Right cardiac atrium (tissue), 5 donors: Measurements from ENCODE around the gene SUCLA2. TPM values are rescaled to one million over a fixed set of nuclear protein-coding genes. Genes with fewer than 3 reads are reported as not detected.
A peak's percentile ranks its signal among the peaks of the same experiment; 100 is the strongest.
"Not testable (repeated sequence)": the region's sequence is repeated elsewhere in the genome, so short reads cannot be mapped to it uniquely, and the experiment has no call there.

Experiments
- ATAC-seq, 2 donors: fragments of 200-7000 bp; cut with Tn5 transposase; one replicate each; pipeline versions ENCODE4 v1.8.0 to v1.9.1; 2020; ENCODE audit warnings: moderate library complexity in 2 of 2, mild to moderate bottlenecking in 1 of 2
- DNase-seq, 3 donors: peaks; one replicate each; pipeline ENCODE4 v3.0.0-alpha.2; 2020
- H3K27ac ChIP-seq: one replicate; pipeline ENCODE4 v1.5.1; 2013; ENCODE audit warnings: mild to moderate bottlenecking, low read length, control low read depth, moderate library complexity
- H3K27me3 ChIP-seq: one replicate; pipeline ENCODE4 v1.6.1; 2013; ENCODE audit not compliant: control insufficient read depth, insufficient read depth
- H3K4me1 ChIP-seq: one replicate; pipeline ENCODE4 v1.6.1; 2013; ENCODE audit warnings: low read length; ENCODE audit not compliant: control insufficient read depth, insufficient read depth
- H3K4me3 ChIP-seq: one replicate; pipeline ENCODE4 v1.5.1; 2013; ENCODE audit warnings: low read length, control low read depth
- H3K9me3 ChIP-seq: one replicate; pipeline ENCODE4 v1.6.1; 2013; ENCODE audit warnings: low read length; ENCODE audit not compliant: control insufficient read depth
- WGBS: extraction: QIAGEN DNeasy Blood & Tissue Kit; methylation state at CpG from one replicate; pipeline ENCODE4 v1.1.7; 2013; 5-methylcytosine and 5-hydroxymethylcytosine counted together
- intact Hi-C, 4 donors: fragments of 100-400 bp; cut with DNase I; formaldehyde crosslinking; loops; one replicate each; pipeline versions ENCODE4 v1.11.0 to v1.14.0; 2022 to 2023
- polyA plus RNA-seq: library from polyadenylated mRNA; stranded (reverse); fragments of 200-250 nt; gene quantifications from one replicate; pipeline ENCODE4 v1.2.3, GENCODE V29; 2013
- total RNA-seq, 4 donors: library from RNA; stranded (reverse); fragmentation: NEBNext Ultra II Directional; extraction: Animal tissue kit (Norgen Biotek cat#: 25700); gene quantifications; one replicate each; pipeline ENCODE4 v1.2.1, GENCODE V29; 2021
- donor health status: healthy with polysubstance abuse.
- donor health status: DM: no; HTN: yes; CAD: no.
- donor health status: DM: no; HTN: no; CAD: no.
- donor health status: DM: no; HTN: yes; CAD: no; lungs with severe emphysema.
- donor health status: DM: yes; HTN: yes; CAD: no.

The SUCLA2 gene
- total and polyA plus RNA-seq, 5 donors: 74.6 to 103 (median 90.7) TPM

- no peaks in the 10 kb centered on the region for H3K9me3 ChIP-seq
- no peak for DNase-seq
- H3K27me3 ChIP-seq: no peaks in the 10 kb centered on the region
- no peak overlapping the region for H3K4me3 ChIP-seq
- H3K27ac ChIP-seq: no peak overlapping the region
- 99% methylated on average over 1 of the region's 1 CpG for WGBS
- ATAC-seq: no peak
- no peaks in the 10 kb centered on the region for H3K4me1 ChIP-seq
- intact Hi-C loops: no loop called here
These were observed 18.7 kb upstream of the SUCLA2 start for GRCh38 chr13:48019796-48020195.

- no peaks in the 10 kb centered on the region for H3K27me3 ChIP-seq
- ATAC-seq (no peak), DNase-seq (no peak)
- no peak overlapping the region for H3K4me3 ChIP-seq
- no peaks in the 10 kb centered on the region for H3K4me1 ChIP-seq
- intact Hi-C loops: no loop called here
- H3K27ac ChIP-seq: no peak overlapping the region
- H3K9me3 ChIP-seq: no peaks in the 10 kb centered on the region
- WGBS: 98% methylated on average over 2 of the region's 2 CpGs
These were observed 17.6 kb upstream of the SUCLA2 start for GRCh38 chr13:48018637-48019036.

GRCh38 chr13:48014359-48014758, 13.3 kb upstream of the SUCLA2 start:
- Histone ChIP-seq H3K4me1 (no peaks in the 10 kb centered on the region), H3K27ac (no peak overlapping the region), H3K4me3 (no peak overlapping the region), H3K27me3 (no peaks in the 10 kb centered on the region), H3K9me3 (no peaks in the 10 kb centered on the region)
- intact Hi-C loops: no loop called here
- DNase-seq (no peak), ATAC-seq (no peak)
- WGBS: 88% methylated on average over 2 of the region's 2 CpGs

DNA sequence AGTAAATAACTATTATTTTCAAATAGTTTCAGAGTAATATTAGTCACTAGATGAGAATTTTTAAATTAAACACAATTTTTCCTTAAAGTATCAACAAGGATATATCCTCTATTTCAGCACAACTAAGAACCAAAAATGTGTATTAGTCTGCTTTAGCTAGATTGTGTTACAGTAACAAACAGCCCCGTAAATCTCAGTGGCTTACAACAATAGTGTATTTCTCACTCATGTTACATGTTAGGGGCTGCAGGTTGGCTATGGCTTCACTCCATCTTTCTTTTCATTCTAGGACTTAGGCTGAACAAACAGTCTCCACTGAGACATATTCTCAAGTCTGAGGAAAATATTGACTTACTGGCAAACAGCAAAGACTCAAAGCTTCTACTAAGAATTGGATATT, 11.6 kb upstream of the SUCLA2 start:
- 97% methylated on average over 1 of the region's 1 CpG for WGBS
- Histone ChIP-seq H3K27me3 (no peaks in the 10 kb centered on the region), H3K4me3 (no peak overlapping the region), H3K9me3 (no peaks in the 10 kb centered on the region), H3K27ac (no peak overlapping the region), H3K4me1 (no peaks in the 10 kb centered on the region)
- ATAC-seq (no peak), DNase-seq (no peak)
- intact Hi-C loops: no loop called here

DNA sequence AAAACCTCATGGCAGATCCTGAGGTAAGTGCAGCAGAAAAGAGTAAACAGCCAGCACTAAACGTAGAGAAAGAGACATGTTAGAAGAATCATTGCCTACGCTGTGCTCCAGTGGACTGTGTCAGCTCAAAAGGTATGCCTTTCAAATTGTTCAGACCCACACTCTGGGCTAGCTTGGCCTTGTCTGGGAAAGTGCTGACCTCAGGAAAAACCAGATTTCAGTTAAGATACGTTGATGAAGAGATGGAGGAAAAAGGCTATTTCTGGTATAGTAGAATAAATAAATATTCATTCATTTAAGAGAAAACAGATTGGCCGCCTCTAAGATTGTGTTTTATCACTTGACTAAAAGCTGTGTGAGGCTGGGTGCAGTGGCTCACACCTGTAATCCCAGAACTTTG, 9.6 kb upstream of the SUCLA2 start:
- no peak for ATAC-seq
- no peak for DNase-seq
- Histone ChIP-seq H3K9me3 (no peaks in the 10 kb centered on the region), H3K27ac (no peak overlapping the region), H3K4me3 (no peak overlapping the region), H3K27me3 (no peaks in the 10 kb centered on the region), H3K4me1 (no peaks in the 10 kb centered on the region)
- intact Hi-C loops: no loop called here
- WGBS: 88% methylated on average over 4 of the region's 4 CpGs

- Histone ChIP-seq H3K27me3 (no peaks in the 10 kb centered on the region), H3K27ac (no peak overlapping the region), H3K9me3 (no peaks in the 10 kb centered on the region), H3K4me3 (no peak overlapping the region), H3K4me1 (no peaks in the 10 kb centered on the region)
- ATAC-seq (peak in 1 of 2 donors; percentile 29), DNase-seq (no peak)
- 57% methylated on average over 1 of the region's 1 CpG for WGBS
- intact Hi-C loops: no loop called here
These were observed 8.2 kb upstream of the SUCLA2 start for GRCh38 chr13:48009284-48009683.

GRCh38 chr13:48006396-48006795, 5.3 kb upstream of the SUCLA2 start:
- Histone ChIP-seq H3K4me3 (no peak overlapping the region), H3K9me3 (no peaks in the 10 kb centered on the region), H3K27me3 (no peaks in the 10 kb centered on the region), H3K4me1 (no peaks in the 10 kb centered on the region), H3K27ac (no peak overlapping the region)
- DNase-seq (no peak), ATAC-seq (no peak)
- 57% methylated on average over 1 of the region's 1 CpG for WGBS
- intact Hi-C loops: no loop called here

- DNase-seq (no peak), ATAC-seq (no peak)
- H3K27me3 ChIP-seq: no peaks in the 10 kb centered on the region
- H3K4me3 ChIP-seq: no peak overlapping the region
- intact Hi-C loops: no loop called here
- 89% methylated on average over 2 of the region's 2 CpGs for WGBS
- no peak overlapping the region for H3K27ac ChIP-seq
- no peaks in the 10 kb centered on the region for H3K4me1 ChIP-seq
- H3K9me3 ChIP-seq: no peaks in the 10 kb centered on the region
These were observed 3.1 kb upstream of the SUCLA2 start for GRCh38 chr13:48004201-48004600.

- ATAC-seq: not testable (repeated sequence)
These were observed 926 bp upstream of the SUCLA2 start for GRCh38 chr13:48001999-48002398.

GRCh38 chr13:48000559-48001113, 437 bp downstream of the SUCLA2 start:
- no peaks in the 10 kb centered on the region for H3K27me3 ChIP-seq
- peak overlapping the region; percentile 66 for H3K4me3 ChIP-seq
- no peaks in the 10 kb centered on the region for H3K9me3 ChIP-seq
- H3K27ac ChIP-seq: peak overlapping the region; percentile 38
- intact Hi-C loops: no loop called here
- ATAC-seq: peak; percentile 59 to 60
- DNase-seq: no peak
- no peaks in the 10 kb centered on the region for H3K4me1 ChIP-seq
- under 1% methylated on average over 25 of the region's 25 CpGs for WGBS

More at GRCh38 chr13:48001999-48002398, 926 bp upstream of the SUCLA2 start:
- 52% methylated on average over 5 of the region's 5 CpGs for WGBS
- DNase-seq: peak in 2 of 3 donors; percentile 13 to 33
- H3K27ac ChIP-seq, H3K27me3 ChIP-seq, H3K9me3 ChIP-seq, H3K4me1 ChIP-seq, intact Hi-C loops, H3K4me3 ChIP-seq: not testable (repeated sequence)

DNA sequence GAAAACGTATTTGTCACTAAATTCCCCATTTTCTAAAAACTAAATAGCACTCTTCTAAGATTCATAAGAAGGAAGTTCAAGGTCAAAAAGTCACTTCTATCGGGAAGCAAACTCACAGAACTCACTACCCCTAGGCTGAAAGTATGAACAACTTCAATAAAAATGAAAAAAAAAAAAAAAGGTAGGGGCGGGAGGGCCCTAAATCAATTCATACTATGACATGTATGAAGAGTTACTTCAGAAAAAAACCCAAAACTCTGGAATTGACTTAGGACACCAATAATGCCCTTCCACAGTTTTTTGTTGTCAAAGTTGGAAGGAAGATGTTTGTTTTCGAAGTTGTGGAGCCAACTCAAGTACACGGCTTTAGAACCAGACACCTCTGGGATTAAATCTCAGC, 1.1 kb downstream of the SUCLA2 start:
- intact Hi-C loops: no loop called here
- Histone ChIP-seq H3K9me3 (no peaks in the 10 kb centered on the region), H3K4me1 (no peaks in the 10 kb centered on the region), H3K27ac (no peak overlapping the region), H3K4me3 (peak overlapping the region; percentile 66), H3K27me3 (no peaks in the 10 kb centered on the region)
- WGBS: 40% methylated on average over 5 of the region's 5 CpGs
- DNase-seq: no peak
- no peak for ATAC-seq

- Histone ChIP-seq H3K27ac (no peak overlapping the region), H3K27me3 (no peaks in the 10 kb centered on the region), H3K9me3 (no peaks in the 10 kb centered on the region), H3K4me1 (no peaks in the 10 kb centered on the region), H3K4me3 (no peak overlapping the region)
- WGBS: 80% methylated on average over 2 of the region's 2 CpGs
- DNase-seq: peak in 2 of 3 donors; percentile 49 to 54
- ATAC-seq: peak; percentile 28 to 43
- intact Hi-C loops: no loop called here
These were observed 3.7 kb downstream of the SUCLA2 start for GRCh38 chr13:47997384-47997783.
